GM19468 (cell line): ENCODE results near the gene DISC1.
"Not testable (repeated sequence)": the region's sequence is repeated elsewhere in the genome, so short reads cannot be mapped to it uniquely, and the experiment has no call there.

Source experiments
- ATAC-seq: cut with Tn5 transposase; IDR thresholded peaks from one replicate; pipeline ENCODE4 v1.9.1; 2021; ENCODE audit warnings: mild to moderate bottlenecking, moderate library complexity, moderate number of reproducible peaks; ENCODE audit not compliant: unreplicated experiment; ENCODE audit errors: extremely low read depth

Gene DISC1

GRCh38 chr1:231867607-231868006 is 241.0 kb downstream of the DISC1 start:
- no peak for ATAC-seq

GRCh38 chr1:231869364-231869763 is 242.8 kb downstream of the DISC1 start:
- ATAC-seq: no peak

GRCh38 chr1:231871471-231871870 is 244.9 kb downstream of the DISC1 start:
- no peak for ATAC-seq

GRCh38 chr1:231871878-231872277 is 245.3 kb downstream of the DISC1 start:
- no peak for ATAC-seq

GRCh38 chr1:231872461-231872910 is 245.9 kb downstream of the DISC1 start:
- no peak for ATAC-seq

- ATAC-seq: no peak
These were observed 252.1 kb downstream of the DISC1 start for GRCh38 chr1:231878737-231879136.

- no peak for ATAC-seq
These were observed 252.7 kb downstream of the DISC1 start for GRCh38 chr1:231879296-231879695.

GRCh38 chr1:231882333-231882732 is 255.7 kb downstream of the DISC1 start:
- ATAC-seq: no peak

- ATAC-seq: no peak
These were observed 256.2 kb downstream of the DISC1 start for GRCh38 chr1:231882790-231883189.

GRCh38 chr1:231883382-231883781 is 256.8 kb downstream of the DISC1 start:
- ATAC-seq: no peak

GRCh38 chr1:231885209-231885854 is 258.7 kb downstream of the DISC1 start:
- no peak for ATAC-seq

GRCh38 chr1:231887166-231887565 is 260.6 kb downstream of the DISC1 start:
- ATAC-seq: no peak

GRCh38 chr1:231887866-231888265 is 261.3 kb downstream of the DISC1 start:
- ATAC-seq: no peak

GRCh38 chr1:231890791-231891190 is 264.2 kb downstream of the DISC1 start:
- no peak for ATAC-seq

GRCh38 chr1:231893400-231894102 is 267.0 kb downstream of the DISC1 start:
- ATAC-seq: no peak

GRCh38 chr1:231896806-231897205 is 270.2 kb downstream of the DISC1 start:
- ATAC-seq: no peak

GRCh38 chr1:231899046-231899445 is 272.5 kb downstream of the DISC1 start:
- no peak for ATAC-seq

GRCh38 chr1:231899713-231900435 is 273.3 kb downstream of the DISC1 start:
- ATAC-seq: no peak

GRCh38 chr1:231903586-231904081 is 277.0 kb downstream of the DISC1 start:
- no peak for ATAC-seq

GRCh38 chr1:231907310-231907709 is 280.7 kb downstream of the DISC1 start:
- ATAC-seq: not testable (repeated sequence)

GRCh38 chr1:231913493-231913892 is 286.9 kb downstream of the DISC1 start:
- ATAC-seq: no peak
